OCI-LY1 (cell line): ENCODE measurements around the gene USP6NL.

Experiments
- H2AFZ ChIP-seq: fragments of 200-600 bp; sonication (generic), shearing (Covaris generic); 2 replicates; pipeline ENCODE4 v1.6.0; 2014; ENCODE audit warnings: antibody characterized with exemption, mild to moderate bottlenecking, low read length
- H3F3A ChIP-seq: fragments of 200-600 bp; sonication (generic), shearing (Covaris generic); 2 replicates; pipeline ENCODE4 v1.6.0; 2014; ENCODE audit warnings: mild to moderate bottlenecking, antibody characterized with exemption, low read length, moderate library complexity; ENCODE audit not compliant: insufficient read depth
- H3K27ac ChIP-seq: fragments of 200-600 bp; sonication (generic); 2 replicates; pipeline ENCODE4 v1.5.1; 2014; ENCODE audit warnings: low read length, mixed run types, mild to moderate bottlenecking, low read depth; ENCODE audit not compliant: poor library complexity, severe bottlenecking
- H3K27me3 ChIP-seq: fragments of 200-600 bp; sonication (generic); 2 replicates; pipeline ENCODE4 v1.6.0; 2014; ENCODE audit warnings: antibody characterized with exemption, mild to moderate bottlenecking, low read length, moderate library complexity; ENCODE audit not compliant: insufficient read depth
- H3K36me3 ChIP-seq: fragments of 200-600 bp; sonication (generic); 2 replicates; pipeline ENCODE4 v1.6.1; 2014; ENCODE audit warnings: mild to moderate bottlenecking, antibody characterized with exemption, low read length, moderate library complexity, mixed read lengths; ENCODE audit not compliant: insufficient read depth
- H3K4me1 ChIP-seq: fragments of 200-600 bp; sonication (generic); 2 replicates; pipeline ENCODE4 v1.5.1; 2014; ENCODE audit warnings: mild to moderate bottlenecking, low read length, moderate library complexity; ENCODE audit not compliant: insufficient read depth, severe bottlenecking
- H3K4me2 ChIP-seq: fragments of 200-600 bp; sonication (generic), shearing (Covaris generic); 2 replicates; pipeline ENCODE4 v1.6.1; 2014; ENCODE audit warnings: low read length
- H3K4me3 ChIP-seq: fragments of 200-600 bp; sonication (generic); 2 replicates; pipeline ENCODE4 v1.5.1; 2014; ENCODE audit warnings: low read length, low read depth, mild to moderate bottlenecking, mixed read lengths; ENCODE audit not compliant: poor library complexity, severe bottlenecking
- H3K79me2 ChIP-seq: fragments of 200-600 bp; shearing (Covaris generic); 2 replicates; pipeline ENCODE4 v1.6.1; 2016; ENCODE audit warnings: mixed run types, low read length, mixed read lengths; ENCODE audit not compliant: insufficient read depth
- H3K9ac ChIP-seq: fragments of 200-600 bp; sonication (generic), shearing (Covaris generic); 2 replicates; pipeline ENCODE4 v1.6.1; 2014; ENCODE audit warnings: mild to moderate bottlenecking, low read length, mixed read lengths
- H3K9me2 ChIP-seq: fragments of 200-600 bp; sonication (generic), shearing (Covaris generic); 2 replicates; pipeline ENCODE4 v1.6.1; 2014; ENCODE audit warnings: low read depth, mild to moderate bottlenecking, low read length, mixed read lengths
- H3K9me3 ChIP-seq: fragments of 200-600 bp; shearing (Covaris generic); 2 replicates; pipeline ENCODE4 v1.6.1; 2014; ENCODE audit warnings: low read length, mixed read lengths
- H4K20me1 ChIP-seq: fragments of 200-600 bp; sonication (generic), shearing (Covaris generic); 2 replicates; pipeline ENCODE4 v1.6.0; 2016; ENCODE audit warnings: mild to moderate bottlenecking, low read length; ENCODE audit not compliant: insufficient read depth
- EZH2 ChIP-seq: fragments of 200-600 bp; sonication (generic), shearing (Covaris generic); IDR thresholded peaks from 2 replicates; pipeline ENCODE4 v1.8.0; 2017; ENCODE audit warnings: borderline replicate concordance, mixed run types, mild to moderate bottlenecking, antibody characterized with exemption, low read length, moderate library complexity, mixed read lengths
- TF ChIP-seq, protein P1 (sequence below): fragments of 200-600 bp; sonication (generic), shearing (Covaris generic); IDR thresholded peaks from 2 replicates; pipeline ENCODE4 v1.5.1; 2017; ENCODE audit warnings: mild to moderate bottlenecking, antibody characterized with exemption, low read length, moderate library complexity, mixed read lengths

Gene USP6NL

DNA sequence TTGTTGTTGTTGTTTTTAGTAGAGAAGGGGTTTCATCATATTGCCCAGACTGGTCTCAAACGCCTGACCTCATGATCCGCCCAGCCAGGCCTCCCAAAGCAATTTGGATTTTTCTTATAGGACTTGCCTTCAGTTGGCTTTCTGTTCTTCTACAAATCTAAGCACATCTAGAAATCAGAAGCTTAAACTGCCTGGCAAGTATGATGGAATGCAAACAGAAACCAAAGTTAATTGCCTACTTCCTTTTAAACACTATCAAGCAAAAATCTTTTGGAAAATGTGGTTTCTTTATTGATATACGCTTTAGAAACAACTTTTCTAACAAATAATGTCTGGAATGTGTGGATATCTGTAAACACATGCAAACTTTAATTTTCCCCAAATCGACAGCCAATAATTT lies 64.9 kb downstream of the USP6NL start:
- Histone ChIP-seq H3K36me3 (no peaks in the 10 kb centered on the region; the same call in 1 of the 2 replicates), H3K9me3 (0 out of 2 replicates have a peak, but pooled peaks cover 5% of the 10 kb centered on the region), H4K20me1 (peaks cover 4% of the 10 kb centered on the region; the same call in 1 of the 2 replicates), H3K9me2 (no peaks in the 10 kb centered on the region), H3F3A (no peaks in the 10 kb centered on the region; the same call in 1 of the 2 replicates), H2AFZ (no peak overlapping the region), H3K27ac (no peak overlapping the region), H3K9ac (no peak overlapping the region), H3K4me1 (peaks cover 31% of the 10 kb centered on the region), H3K79me2 (peaks cover 7% of the 10 kb centered on the region; the same call in 1 of the 2 replicates), H3K27me3 (no peaks in the 10 kb centered on the region), H3K4me3 (no peak overlapping the region), H3K4me2 (no peak overlapping the region)
- TF ChIP-seq, protein P1, sequence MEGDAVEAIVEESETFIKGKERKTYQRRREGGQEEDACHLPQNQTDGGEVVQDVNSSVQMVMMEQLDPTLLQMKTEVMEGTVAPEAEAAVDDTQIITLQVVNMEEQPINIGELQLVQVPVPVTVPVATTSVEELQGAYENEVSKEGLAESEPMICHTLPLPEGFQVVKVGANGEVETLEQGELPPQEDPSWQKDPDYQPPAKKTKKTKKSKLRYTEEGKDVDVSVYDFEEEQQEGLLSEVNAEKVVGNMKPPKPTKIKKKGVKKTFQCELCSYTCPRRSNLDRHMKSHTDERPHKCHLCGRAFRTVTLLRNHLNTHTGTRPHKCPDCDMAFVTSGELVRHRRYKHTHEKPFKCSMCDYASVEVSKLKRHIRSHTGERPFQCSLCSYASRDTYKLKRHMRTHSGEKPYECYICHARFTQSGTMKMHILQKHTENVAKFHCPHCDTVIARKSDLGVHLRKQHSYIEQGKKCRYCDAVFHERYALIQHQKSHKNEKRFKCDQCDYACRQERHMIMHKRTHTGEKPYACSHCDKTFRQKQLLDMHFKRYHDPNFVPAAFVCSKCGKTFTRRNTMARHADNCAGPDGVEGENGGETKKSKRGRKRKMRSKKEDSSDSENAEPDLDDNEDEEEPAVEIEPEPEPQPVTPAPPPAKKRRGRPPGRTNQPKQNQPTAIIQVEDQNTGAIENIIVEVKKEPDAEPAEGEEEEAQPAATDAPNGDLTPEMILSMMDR: no peak
- TF ChIP-seq EZH2: no peak

DNA sequence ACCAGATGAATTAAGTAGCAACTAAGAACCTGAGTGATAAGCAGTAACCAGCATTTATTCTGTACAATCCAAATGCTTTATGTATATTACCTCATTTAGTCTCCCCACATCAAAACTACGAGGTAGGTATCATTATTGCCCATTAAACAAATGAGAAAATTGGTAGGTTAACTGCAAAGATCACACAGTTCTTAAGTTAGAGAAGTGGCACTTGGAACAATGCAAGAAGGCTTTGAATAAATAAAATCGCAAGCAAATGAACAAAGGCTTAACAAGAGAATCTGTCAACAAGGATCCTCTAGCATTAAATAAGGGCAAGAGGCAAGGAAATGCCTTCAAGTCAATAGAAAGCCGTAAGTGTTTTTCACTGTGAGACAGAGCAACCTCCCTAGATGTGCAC lies 70.2 kb downstream of the USP6NL start:
- Histone ChIP-seq H2AFZ (no peak overlapping the region), H3K79me2 (no peaks in the 10 kb centered on the region), H3K4me3 (no peak overlapping the region), H3K27me3 (no peaks in the 10 kb centered on the region), H3K4me2 (no peak overlapping the region), H3K9me3 (no peaks in the 10 kb centered on the region), H3K36me3 (no peaks in the 10 kb centered on the region), H3K4me1 (peaks cover 10% of the 10 kb centered on the region), H4K20me1 (peaks cover 4% of the 10 kb centered on the region; the same call in 1 of the 2 replicates), H3K9me2 (no peaks in the 10 kb centered on the region), H3F3A (no peaks in the 10 kb centered on the region), H3K27ac (no peak overlapping the region), H3K9ac (no peak overlapping the region)
- TF ChIP-seq EZH2: no peak
- TF ChIP-seq, protein P1: no peak

DNA sequence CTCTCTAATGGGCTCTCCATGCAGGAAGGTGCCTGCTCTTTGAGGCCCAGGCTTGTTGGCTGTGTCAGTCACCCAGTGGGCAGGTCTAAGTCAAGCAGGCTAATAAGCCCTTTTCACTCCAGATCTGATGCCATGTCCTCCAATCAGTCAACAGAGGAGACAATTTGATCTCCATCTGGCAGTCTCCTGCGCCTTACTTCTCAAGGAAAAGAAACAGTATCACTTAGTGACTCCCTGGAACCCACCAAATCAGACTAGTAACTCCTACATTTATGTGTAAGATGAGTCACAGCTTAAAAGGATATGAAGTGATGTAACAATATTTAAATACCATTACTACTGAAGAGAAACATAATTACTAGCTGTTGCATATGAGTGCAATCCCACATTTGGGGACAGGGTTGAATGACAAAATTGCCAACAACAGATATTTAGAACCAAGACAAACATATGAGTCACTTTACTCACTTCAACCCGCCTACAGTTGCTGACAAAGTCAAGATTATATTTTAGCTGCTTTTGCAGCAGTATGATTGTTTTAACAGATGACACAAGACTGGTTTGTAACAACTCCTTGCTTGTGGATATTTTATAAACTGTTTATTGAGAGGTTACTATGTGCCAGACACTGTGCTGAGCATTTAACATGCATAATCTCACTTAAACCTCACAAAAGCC lies 72.1 kb downstream of the USP6NL start:
- Histone ChIP-seq H3K4me1 (peaks cover 29% of the 10 kb centered on the region), H3K4me2 (no peak overlapping the region), H4K20me1 (peaks cover 4% of the 10 kb centered on the region; the same call in 1 of the 2 replicates), H3K4me3 (no peak overlapping the region), H3K9me2 (no peaks in the 10 kb centered on the region), H3K36me3 (no peaks in the 10 kb centered on the region), H3K9ac (no peak overlapping the region), H3K27me3 (no peaks in the 10 kb centered on the region), H3K27ac (peak overlapping the region; percentile 2), H3K79me2 (no peaks in the 10 kb centered on the region), H2AFZ (no peak overlapping the region), H3K9me3 (no peaks in the 10 kb centered on the region), H3F3A (no peaks in the 10 kb centered on the region)
- TF ChIP-seq, protein P1: no peak
- TF ChIP-seq EZH2: no peak
